Measurements from ENCODE around the gene CLIP4.

GRCh38 chr2:29143657-29144056 is 28.4 kb downstream of the CLIP4 start:
- TF ChIP-seq GATA2 (IDR thresholded peaks at IDR 0.05; ENCODE audit: low read depth, low read length), result no peak
- no peak for TF ChIP-seq GATA3 (IDR thresholded peaks at IDR 0.05; ENCODE audit: low read depth, low read length)

Measured in SH-SY5Y (cell line).